Cardiac muscle cell (in vitro differentiated cells and primary cell): ENCODE data around the gene TMEM138. TPM values are rescaled to one million over a fixed set of nuclear protein-coding genes. Genes with fewer than 3 reads are reported as not detected.
A peak's percentile ranks its signal among the peaks of the same experiment; 100 is the strongest.

Source experiments
- DNase-seq, 2 donors: peaks; one replicate each; pipeline versions ENCODE4 v3.0.0 to v3.0.0-alpha.2; 2010 to 2017; ENCODE audit warnings: low read depth in 1 of 2, low spot score in 1 of 2
- H3K27ac ChIP-seq: fragments of 200-600 bp; sonication (generic); 2 replicates; pipeline ENCODE4 v1.5.1; 2016
- H3K27me3 ChIP-seq: fragments of 200-600 bp; sonication (generic); 2 replicates; pipeline ENCODE4 v1.6.0; 2016; ENCODE audit warnings: control low read depth
- H3K36me3 ChIP-seq: fragments of 200-600 bp; sonication (generic); 2 replicates; pipeline ENCODE4 v1.5.1; 2016; ENCODE audit warnings: control low read depth
- H3K4me1 ChIP-seq: fragments of 200-600 bp; sonication (generic); 2 replicates; pipeline ENCODE4 v1.8.1; 2017; ENCODE audit warnings: low read depth, mild to moderate bottlenecking, mixed run types
- H3K4me3 ChIP-seq: fragments of 200-600 bp; sonication (generic); 2 replicates; pipeline ENCODE4 v1.5.1; 2016; ENCODE audit warnings: mild to moderate bottlenecking
- H3K9me3 ChIP-seq: fragments of 200-600 bp; sonication (generic); 2 replicates; pipeline ENCODE4 v1.5.1; 2017; ENCODE audit warnings: low read depth, mild to moderate bottlenecking, control low read depth
- CTCF ChIP-seq: IDR thresholded peaks from 2 replicates; pipeline ENCODE4 v1.5.1; 2012; ENCODE audit warnings: low read depth, mild to moderate bottlenecking, low read length
- polyA plus RNA-seq: library from polyadenylated mRNA; unstranded; fragments of >200 nt; fragmentation: Nextera tagmentation; extraction: Ambion mirVana; gene quantifications from 2 replicates; pipeline ENCODE4 v1.2.1, GENCODE V29; 2016
- total RNA-seq: library from RNA; depleted of rRNA; stranded (reverse); fragments of >200 nt; gene quantifications from 2 replicates; pipeline ENCODE4 v1.2.3, GENCODE V29; 2016

TMEM138 gene
- total and polyA plus RNA-seq, 2 experiments from 2014 or later = 25.0 to 25.2 TPM

GRCh38 chr11:61329871-61330270 lies 32.3 kb upstream of the TMEM138 start:
- H3K36me3 ChIP-seq = peaks cover 35% of the 10 kb centered on the region

GRCh38 chr11:61331651-61332050 lies 30.5 kb upstream of the TMEM138 start:
- peaks cover 13% of the 10 kb centered on the region for H3K4me1 ChIP-seq
- TF ChIP-seq CTCF = no peak
- no peaks in the 10 kb centered on the region for H3K27me3 ChIP-seq
- peak overlapping the region; percentile 95 for H3K27ac ChIP-seq
- peaks cover 23% of the 10 kb centered on the region for H3K36me3 ChIP-seq
- DNase-seq = no peak
- H3K9me3 ChIP-seq = no peaks in the 10 kb centered on the region
- H3K4me3 ChIP-seq = peak overlapping the region; percentile 95

More at GRCh38 chr11:61329871-61330270, 32.3 kb upstream of the TMEM138 start:
- Histone ChIP-seq H3K27ac (no peak overlapping the region), H3K27me3 (no peaks in the 10 kb centered on the region), H3K4me1 (peaks cover 13% of the 10 kb centered on the region), H3K4me3 (no peak overlapping the region), H3K9me3 (no peaks in the 10 kb centered on the region)
- TF ChIP-seq CTCF = no peak
- no peak for DNase-seq

- Histone ChIP-seq H3K27ac (peak overlapping the region; percentile 95), H3K4me3 (peak overlapping the region; percentile 95), H3K36me3 (peaks cover 19% of the 10 kb centered on the region), H3K27me3 (no peaks in the 10 kb centered on the region), H3K9me3 (no peaks in the 10 kb centered on the region), H3K4me1 (peaks cover 13% of the 10 kb centered on the region)
- peak; percentile 28 to 29 for DNase-seq
- TF ChIP-seq CTCF = peak; percentile 2
These were observed 29.8 kb upstream of the TMEM138 start for GRCh38 chr11:61332281-61332796.

GRCh38 chr11:61332797-61333549 lies 29.2 kb upstream of the TMEM138 start, which contains the start of the genes DDB1 and TKFC:
DDB1 (minus strand) TSS chr11:61333105; CDS start chr11:61332968, 137 bp downstream.
TKFC (plus strand) TSS chr11:61333228; CDS start chr11:61334729, 1,501 bp downstream.
- Histone ChIP-seq H3K9me3 (no peaks in the 10 kb centered on the region), H3K36me3 (peaks cover 12% of the 10 kb centered on the region), H3K27ac (peak within 1 kb of the TSS; percentile 95), H3K4me1 (peaks cover 13% of the 10 kb centered on the region), H3K27me3 (no peaks in the 10 kb centered on the region), H3K4me3 (peak within 1 kb of the TSS; percentile 95)
- TF ChIP-seq CTCF = no peak
- DNase-seq = peak; percentile 93 to 97

- H3K36me3 ChIP-seq = peaks cover 6% of the 10 kb centered on the region
- no peaks in the 10 kb centered on the region for H3K27me3 ChIP-seq
- peaks cover 13% of the 10 kb centered on the region for H3K4me1 ChIP-seq
- no peaks in the 10 kb centered on the region for H3K9me3 ChIP-seq
- H3K4me3 ChIP-seq = peak overlapping the region; percentile 95
- no peak for TF ChIP-seq CTCF
- no peak for DNase-seq
- peak overlapping the region; percentile 95 for H3K27ac ChIP-seq
These were observed 28.4 kb upstream of the TMEM138 start for GRCh38 chr11:61333550-61334433.
